HG03025 (cell line): Measurements from ENCODE around the gene PRLR.

Experiments
- ATAC-seq: cut with Tn5 transposase; IDR thresholded peaks from one replicate; pipeline ENCODE4 v1.9.1; 2021; ENCODE audit warnings: mild to moderate bottlenecking, moderate library complexity; ENCODE audit not compliant: unreplicated experiment, low FRiP score

Gene PRLR

DNA sequence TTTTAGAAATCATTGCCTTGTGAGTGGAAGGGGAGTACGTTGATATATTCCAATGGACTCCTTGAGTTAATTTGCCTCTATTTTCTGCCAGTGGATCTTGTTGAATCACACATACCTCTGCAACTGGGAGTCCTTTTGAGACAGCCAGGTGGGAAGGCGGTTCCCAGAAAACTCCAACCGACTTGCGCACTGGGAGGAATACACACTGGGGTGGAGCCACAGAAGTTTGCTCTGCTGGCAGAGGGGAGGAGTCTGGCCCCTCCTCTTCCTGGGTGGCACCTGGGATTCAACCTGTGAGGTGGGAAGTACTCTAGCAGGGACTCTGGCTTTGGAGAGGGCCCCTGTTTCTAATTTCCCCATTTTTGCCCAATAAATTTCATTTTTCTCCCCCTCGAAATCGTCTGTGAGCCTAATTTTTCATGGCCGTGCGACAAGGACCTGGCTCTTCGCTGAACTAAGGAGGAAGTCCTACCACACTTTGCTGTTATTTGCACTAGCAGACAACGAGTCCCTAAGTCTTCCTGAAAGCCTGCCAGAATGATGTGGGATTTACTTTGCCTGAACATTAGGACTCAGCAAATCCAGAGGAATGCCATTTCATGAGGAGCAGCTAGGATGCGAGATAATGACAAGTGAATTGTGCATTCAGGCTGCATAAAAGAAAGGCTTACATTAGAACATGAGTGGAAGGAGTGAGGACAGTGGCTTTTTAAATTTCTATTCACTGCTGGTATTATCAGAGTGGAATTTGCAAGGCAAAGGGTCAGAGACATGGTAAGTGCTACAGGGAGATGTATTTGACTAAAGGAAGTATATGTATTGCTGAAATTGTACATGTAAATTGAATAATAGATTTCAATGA, 67.2 kb downstream of the PRLR start:
- no peak for ATAC-seq

- no peak for ATAC-seq
Measured at GRCh38 chr5:35161652-35162273, 68.5 kb downstream of the PRLR start.

DNA sequence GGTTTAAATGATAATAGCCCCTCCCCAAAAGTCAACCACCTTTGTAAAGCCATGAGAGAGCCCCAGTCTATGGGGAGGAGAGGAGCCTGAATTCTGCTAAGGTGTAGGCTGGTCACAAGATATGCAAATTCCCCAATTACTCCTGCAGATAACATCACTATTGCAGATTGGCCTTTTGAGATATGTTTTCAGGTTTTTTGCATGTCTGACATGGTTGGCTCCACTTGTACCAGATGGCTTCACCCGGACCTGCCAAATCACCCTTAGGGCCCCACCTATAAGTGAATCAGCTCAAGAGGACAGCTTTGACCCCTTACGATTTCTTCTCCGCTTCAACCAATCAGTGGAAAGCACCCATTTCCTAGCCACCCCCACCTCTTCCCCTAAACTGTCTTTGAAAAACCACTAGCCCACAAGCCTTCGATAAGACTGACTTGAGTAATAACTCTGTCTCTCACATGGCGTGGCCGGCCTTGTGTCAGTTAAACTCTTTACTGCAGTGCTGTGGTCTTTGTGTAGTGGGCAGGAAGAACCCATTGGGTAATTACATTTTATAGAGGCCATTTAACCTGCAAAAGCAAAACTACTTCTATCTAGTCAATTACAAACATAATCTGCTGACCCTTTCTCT, 69.7 kb downstream of the PRLR start:
- ATAC-seq: no peak

DNA sequence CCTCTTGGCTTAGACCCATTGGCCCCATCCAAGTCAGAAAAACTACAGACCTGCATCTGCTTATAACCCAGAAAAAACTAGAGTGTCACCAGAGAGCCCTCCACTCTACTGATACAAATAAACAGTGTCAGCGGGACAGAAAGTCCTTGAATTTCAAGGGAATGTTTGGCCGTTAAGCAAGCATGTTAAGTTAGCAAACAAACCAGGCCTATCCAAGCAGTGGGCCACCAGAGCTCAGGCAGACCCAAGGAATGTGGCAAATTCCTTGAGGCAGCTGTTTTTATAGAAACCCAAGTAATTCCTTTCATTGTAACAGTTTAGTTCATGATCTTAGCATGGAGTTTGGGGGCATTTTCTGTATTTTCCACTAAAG, 70.9 kb downstream of the PRLR start:
- no peak for ATAC-seq

- no peak for ATAC-seq
Measured at GRCh38 chr5:35158622-35159369, 71.5 kb downstream of the PRLR start.

DNA sequence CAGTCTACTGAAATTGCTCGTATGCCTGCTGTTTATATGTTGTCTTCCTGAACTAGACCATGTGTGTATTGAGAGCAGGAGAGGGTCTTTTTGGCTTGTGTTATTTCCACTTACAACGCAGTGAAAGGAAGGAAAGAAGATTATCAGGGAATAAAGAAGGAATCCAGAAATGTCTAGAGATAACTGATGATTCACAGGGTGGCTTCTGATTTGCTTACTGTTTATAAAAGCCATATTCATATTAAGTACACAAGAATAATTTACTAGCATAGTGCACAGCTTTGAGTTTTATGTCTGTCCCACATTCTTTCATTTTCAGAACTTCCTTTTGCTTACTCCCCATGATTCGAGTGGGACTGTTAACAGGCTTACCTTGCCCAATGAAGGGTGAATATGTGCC, 72.1 kb downstream of the PRLR start:
- ATAC-seq: no peak

DNA sequence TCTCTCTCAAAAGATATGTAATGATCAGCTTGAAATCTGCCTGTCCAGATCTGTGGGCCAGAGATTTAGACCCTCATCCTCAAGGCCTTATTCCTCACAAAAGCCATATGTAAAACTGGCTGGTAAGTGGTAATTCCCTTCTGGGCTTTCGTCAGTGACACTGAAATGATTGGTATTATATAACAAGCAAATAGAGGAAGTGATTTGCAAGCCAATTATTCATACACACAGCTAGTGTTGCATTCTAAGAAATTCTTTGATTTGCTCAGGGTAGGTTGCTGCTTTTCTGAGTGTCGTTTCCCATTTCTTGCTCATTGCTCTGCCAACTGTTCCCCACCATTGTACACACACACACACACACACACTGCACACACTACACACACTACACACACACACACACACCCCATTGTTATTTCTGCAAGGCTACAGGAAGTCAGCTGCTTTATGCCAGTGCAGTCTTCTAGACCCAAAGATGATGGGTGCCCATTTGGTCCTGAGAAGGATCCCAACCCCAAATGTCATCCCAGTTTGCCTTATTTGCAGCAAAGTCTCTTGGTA, 76.8 kb downstream of the PRLR start:
- ATAC-seq: no peak

DNA sequence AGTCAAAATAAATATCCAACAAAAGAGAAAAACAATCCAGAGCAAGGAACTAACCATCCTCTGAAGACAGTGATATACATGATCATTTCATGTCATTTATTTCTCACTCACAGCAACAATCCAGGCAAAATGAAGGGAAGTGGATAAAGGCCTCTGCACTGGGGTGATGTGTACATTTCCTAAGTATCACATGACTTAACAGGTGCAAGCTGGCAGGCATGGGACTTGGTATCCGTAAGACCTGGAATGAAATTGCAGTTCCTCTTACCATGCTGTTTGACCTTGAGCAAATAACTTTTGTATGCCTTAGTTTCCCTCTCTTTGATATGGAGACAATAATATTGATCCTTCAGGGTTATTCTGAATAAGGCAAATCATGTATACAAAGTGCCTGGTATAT, 77.6 kb downstream of the PRLR start:
- ATAC-seq: no peak

DNA sequence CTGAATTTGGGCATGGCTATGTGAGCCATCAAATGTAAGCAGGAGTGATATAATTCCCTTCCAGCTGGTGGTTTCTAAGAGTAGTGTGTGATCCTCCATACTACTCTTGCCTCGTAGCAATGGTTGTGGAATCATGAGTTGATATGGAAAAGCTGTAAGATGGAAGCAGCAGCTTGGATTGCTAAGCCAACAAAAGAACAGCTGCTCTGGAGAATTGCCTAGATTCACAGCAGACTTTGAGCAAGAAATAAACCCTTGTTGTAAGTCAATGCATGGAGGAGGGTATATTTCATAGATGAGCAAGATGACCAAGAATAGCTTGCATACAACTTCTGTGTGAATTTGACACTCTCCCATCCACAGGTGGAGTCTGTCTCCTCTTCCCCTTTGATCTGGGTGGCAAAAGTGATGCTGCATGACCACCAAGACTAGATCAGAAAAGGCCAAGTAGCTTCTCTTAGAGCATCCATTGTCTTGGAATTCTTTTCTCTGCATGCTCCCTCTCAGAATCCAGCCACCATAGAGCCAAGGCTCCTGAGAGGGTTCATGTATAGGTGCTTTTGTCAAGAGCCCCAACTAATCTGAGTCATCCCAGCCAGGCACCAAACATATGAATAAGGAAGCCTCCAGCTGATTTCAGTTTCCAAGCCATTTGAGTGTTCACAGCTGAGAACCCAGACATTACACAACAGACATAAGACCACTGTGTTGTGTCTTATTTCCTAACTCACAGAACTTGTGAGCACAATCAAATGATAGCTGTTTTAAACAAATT, 79.0 kb downstream of the PRLR start:
- ATAC-seq: no peak

DNA sequence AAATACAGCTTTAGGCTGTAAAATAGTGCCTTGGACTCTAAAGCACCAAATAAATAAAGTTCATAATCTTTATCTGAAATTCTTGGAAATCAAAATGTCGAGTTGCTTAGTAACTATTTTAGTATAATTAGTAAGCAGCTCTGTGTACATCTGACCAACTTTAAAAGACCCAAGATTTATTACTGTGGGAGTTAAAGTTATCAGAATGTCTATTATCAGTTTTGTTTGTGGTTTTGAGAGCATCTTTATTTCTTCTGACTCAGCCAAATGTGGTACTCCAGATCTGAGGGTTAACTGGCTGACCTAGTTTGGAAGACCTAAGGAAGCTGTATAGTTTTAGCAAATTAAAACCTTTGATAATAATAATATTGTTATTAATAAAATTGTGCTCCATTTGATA, 81.2 kb downstream of the PRLR start:
- no peak for ATAC-seq

DNA sequence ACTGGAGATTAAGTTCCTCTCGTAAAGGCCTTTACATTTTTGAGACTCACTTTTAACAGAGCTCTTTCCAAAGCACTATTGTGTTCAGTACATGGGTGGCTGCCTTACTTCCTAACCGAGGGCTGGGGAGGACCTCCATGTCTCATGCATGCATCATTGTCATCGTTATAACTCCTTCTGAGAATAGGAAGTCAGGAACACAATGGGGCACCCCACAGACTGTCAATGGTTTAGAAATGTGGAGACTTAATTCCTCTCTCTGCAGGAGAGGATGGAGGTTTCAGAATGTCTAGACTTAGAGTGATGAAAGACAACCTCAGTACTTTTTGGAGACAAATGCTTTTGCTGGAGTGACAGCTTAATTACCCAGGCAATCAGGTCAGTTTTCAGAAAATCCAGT, 83.9 kb downstream of the PRLR start:
- ATAC-seq: no peak

DNA sequence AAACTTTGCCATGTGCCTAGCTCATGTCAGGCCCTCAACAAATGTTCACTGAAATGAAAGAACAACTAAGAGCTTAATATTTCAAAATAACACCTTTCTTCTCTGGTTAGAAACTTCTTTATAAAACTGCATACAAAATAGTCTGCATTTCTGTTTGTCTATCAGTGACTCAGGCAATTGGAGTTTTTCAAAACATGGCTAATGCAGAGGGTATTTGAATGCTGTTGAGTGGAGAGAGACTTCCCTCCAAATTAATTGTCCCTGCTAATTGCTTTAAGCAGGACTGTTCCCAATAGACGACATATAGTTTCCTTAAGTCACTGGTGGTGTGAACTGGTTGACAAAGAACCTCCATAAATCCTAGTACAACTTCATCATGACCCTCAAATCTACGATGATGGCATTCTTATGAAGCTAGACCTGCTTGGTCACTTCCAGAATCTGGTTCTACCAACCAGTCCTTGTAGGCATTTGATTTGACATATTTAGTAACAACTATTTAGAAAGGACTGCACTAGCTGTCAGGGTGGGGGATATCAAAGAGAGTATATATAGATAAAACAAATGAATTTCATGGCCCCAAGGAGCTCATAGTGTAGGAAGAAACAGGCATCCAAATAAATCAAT, 84.5 kb downstream of the PRLR start:
- ATAC-seq: no peak

- no peak for ATAC-seq
Measured at GRCh38 chr5:35145012-35145411, 85.3 kb downstream of the PRLR start.

DNA sequence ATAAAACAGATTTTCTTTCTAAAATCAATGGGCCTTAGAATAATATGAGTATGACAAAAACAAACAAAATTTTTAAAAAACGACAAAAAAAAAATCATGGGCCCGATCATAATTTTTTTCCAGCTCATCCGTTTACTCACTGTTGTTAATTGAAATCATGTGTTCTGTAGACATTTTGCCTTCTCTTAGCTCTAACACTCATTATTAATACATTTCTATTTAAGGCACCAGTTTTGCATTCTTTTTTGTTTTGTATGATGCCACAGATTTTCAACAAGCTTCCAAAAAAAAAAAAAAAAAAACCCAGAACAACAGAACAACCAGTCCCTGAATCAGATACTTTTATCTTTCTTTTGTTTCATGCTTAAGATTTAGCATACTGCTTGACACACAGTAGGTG, 86.4 kb downstream of the PRLR start:
- ATAC-seq: no peak

GRCh38 chr5:35141739-35142138, 88.5 kb downstream of the PRLR start:
- ATAC-seq: no peak

DNA sequence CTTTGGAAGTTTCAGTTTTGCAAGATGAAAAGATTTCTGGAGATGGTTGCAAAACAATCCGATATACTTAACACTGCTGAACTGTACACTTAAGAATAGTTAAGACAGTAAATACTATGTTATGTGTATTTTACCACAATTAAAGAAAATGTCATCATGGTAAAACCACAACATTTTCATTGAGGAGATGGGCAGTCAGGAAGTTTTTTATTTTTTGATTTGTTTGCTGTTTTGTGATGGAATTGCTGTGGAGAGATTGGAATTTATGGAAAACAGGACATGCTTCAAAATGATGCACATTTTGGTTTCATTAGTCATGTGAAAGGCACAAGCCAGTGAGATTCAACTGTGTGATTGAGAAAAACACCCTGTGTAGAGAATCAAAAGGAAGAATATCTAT, 92.1 kb downstream of the PRLR start:
- ATAC-seq: no peak

DNA sequence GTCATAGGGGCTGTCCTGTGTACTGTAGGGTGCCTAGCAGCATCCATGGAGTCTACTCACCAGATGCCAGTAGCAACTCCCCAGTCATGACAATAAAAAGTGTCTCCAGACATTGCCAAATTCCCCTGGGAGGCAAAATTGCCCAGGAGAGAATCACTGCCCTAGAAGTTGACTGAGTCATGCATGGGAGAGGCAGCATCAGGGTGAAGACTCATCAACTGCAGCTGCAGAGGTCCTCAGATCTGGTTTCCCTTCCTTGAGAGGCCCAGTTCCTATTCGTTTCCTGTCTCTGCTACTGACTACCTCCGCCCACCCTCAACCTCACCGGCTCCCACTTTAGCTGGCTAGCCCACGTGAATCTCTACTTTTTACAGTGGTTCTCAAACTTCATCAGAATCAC, 93.9 kb downstream of the PRLR start:
- ATAC-seq: no peak

DNA sequence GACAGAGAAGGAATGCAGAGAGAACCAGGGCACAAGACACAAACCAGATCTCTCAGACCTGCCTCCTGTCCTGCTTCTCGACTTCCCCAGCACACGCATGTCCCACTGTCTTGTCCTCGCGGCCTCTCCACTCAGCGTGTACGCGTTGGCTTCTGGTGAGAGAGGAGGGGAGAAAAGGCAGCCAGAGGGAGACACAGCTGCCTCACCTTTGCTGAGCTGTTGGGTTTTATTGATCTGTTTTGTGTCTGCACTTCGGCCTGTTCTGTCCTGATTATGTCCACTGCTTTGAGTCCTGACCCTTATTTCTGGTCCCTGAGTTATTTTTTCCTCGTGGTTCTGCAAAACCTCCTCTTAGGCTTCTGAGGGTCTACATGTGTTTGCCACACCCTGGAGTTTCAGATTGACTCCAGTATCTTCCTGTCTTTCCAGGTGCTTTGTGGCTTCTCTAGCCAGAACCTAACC, 95.0 kb downstream of the PRLR start:
- no peak for ATAC-seq

GRCh38 chr5:35134278-35135030, 95.8 kb downstream of the PRLR start:
- ATAC-seq: no peak
